HG03103 (cell line): ENCODE measurements around the gene LMOD2.
A peak's percentile ranks its signal among the peaks of the same experiment; 100 is the strongest.

Experiments used
- ATAC-seq: cut with Tn5 transposase; IDR thresholded peaks from one replicate; pipeline ENCODE4 v1.9.1; 2021; ENCODE audit warnings: low read depth; ENCODE audit not compliant: unreplicated experiment

LMOD2 gene

GRCh38 chr7:123666492-123666891, 10.8 kb downstream of the LMOD2 start:
- ATAC-seq, result no peak

GRCh38 chr7:123669485-123669884, 13.8 kb downstream of the LMOD2 start:
- ATAC-seq, result no peak

- no peak for ATAC-seq
These were observed 17.6 kb downstream of the LMOD2 start for GRCh38 chr7:123673137-123673732.

- no peak for ATAC-seq
These were observed 18.2 kb downstream of the LMOD2 start for GRCh38 chr7:123673752-123674398.

- no peak for ATAC-seq
These were observed 18.9 kb downstream of the LMOD2 start for GRCh38 chr7:123674399-123675180.

GRCh38 chr7:123675181-123675473, 19.5 kb downstream of the LMOD2 start:
- ATAC-seq, result no peak

GRCh38 chr7:123677061-123677715, 21.5 kb downstream of the LMOD2 start:
- no peak for ATAC-seq

- ATAC-seq, result no peak
These were observed 23.9 kb downstream of the LMOD2 start for GRCh38 chr7:123679614-123680013.

GRCh38 chr7:123680580-123680979, 24.9 kb downstream of the LMOD2 start:
- ATAC-seq, result no peak

GRCh38 chr7:123681561-123681960, 25.9 kb downstream of the LMOD2 start:
- no peak for ATAC-seq

GRCh38 chr7:123682690-123683089, 27.0 kb downstream of the LMOD2 start:
- peak; percentile 50 for ATAC-seq

- no peak for ATAC-seq
These were observed 31.5 kb downstream of the LMOD2 start for GRCh38 chr7:123687161-123687560.

GRCh38 chr7:123687727-123688126, 32.1 kb downstream of the LMOD2 start:
- no peak for ATAC-seq

- ATAC-seq, result no peak
These were observed 33.6 kb downstream of the LMOD2 start for GRCh38 chr7:123689250-123689649.

- ATAC-seq, result no peak
These were observed 34.9 kb downstream of the LMOD2 start for GRCh38 chr7:123690550-123690949.

GRCh38 chr7:123692471-123692877, 36.8 kb downstream of the LMOD2 start:
- no peak for ATAC-seq

GRCh38 chr7:123695944-123696677, 40.4 kb downstream of the LMOD2 start:
- ATAC-seq, result no peak

- ATAC-seq, result no peak
These were observed 49.7 kb downstream of the LMOD2 start for GRCh38 chr7:123705211-123705901.

- no peak for ATAC-seq
These were observed 53.9 kb downstream of the LMOD2 start for GRCh38 chr7:123709525-123709924.

- no peak for ATAC-seq
These were observed 55.0 kb downstream of the LMOD2 start for GRCh38 chr7:123710683-123711082.
